Pancreas (tissue), 10 donors: ENCODE results near the gene FEM1A. TPM values are rescaled to one million over a fixed set of nuclear protein-coding genes. Genes with fewer than 3 reads are reported as not detected.
A peak's percentile ranks its signal among the peaks of the same experiment; 100 is the strongest.
"Not testable (repeated sequence)": the region's sequence is repeated elsewhere in the genome, so short reads cannot be mapped to it uniquely, and the experiment has no call there.

Source experiments
- ATAC-seq, 4 donors: fragments of 200-7000 bp; cut with Tn5 transposase; one replicate each; pipeline versions ENCODE4 v1.8.0 to v1.9.1; 2020; ENCODE audit warnings: mild to moderate bottlenecking in 4 of 4, moderate library complexity in 4 of 4
- DNase-seq, 6 donors: peaks; one replicate each; pipeline ENCODE4 v3.0.0-alpha.2; 2020
- FAIRE-seq: peaks from 2 replicates; lab custom pipeline; 2012; peaks lifted over from hg19 to GRCh38; lab: Jason Lieb, UNC
- H3K27ac ChIP-seq, 4 donors: fragments of 200-600 bp; sonication (generic); 1 replicate in 3 of 4; 2 replicates in 1 of 4; pipeline versions ENCODE4 v1.5.0 to v1.8.0; 2020
- H3K27me3 ChIP-seq, 4 donors: fragments of 200-600 bp; one replicate each; pipeline ENCODE4 v1.8.0; 2021
- H3K36me3 ChIP-seq, 3 donors: fragments of 200-600 bp; sonication (generic) in 1 of 3; one replicate each; pipeline versions ENCODE4 v1.5.0 to v1.8.0; 2020 to 2021
- H3K4me1 ChIP-seq, 3 donors: fragments of 200-600 bp; one replicate each; pipeline ENCODE4 v1.8.0; 2021
- H3K4me3 ChIP-seq, 4 donors: fragments of 200-600 bp; sonication (generic) in 2 of 4; one replicate each; pipeline versions ENCODE4 v1.5.0 to v1.8.0; 2020 to 2021
- H3K9me3 ChIP-seq, 4 donors: fragments of 200-600 bp; one replicate each; pipeline ENCODE4 v1.8.0; 2021
- CTCF ChIP-seq, 4 donors: fragments of 200-600 bp; sonication (generic) in 3 of 4; IDR thresholded peaks; one replicate each; pipeline versions ENCODE4 v1.5.0 to v1.8.0; 2021; ENCODE audit warnings: antibody characterized with exemption in 4 of 4
- WGBS, 2 donors: extraction: QIAGEN DNeasy Blood & Tissue Kit; methylation state at CpG; one replicate each; pipeline ENCODE4 v1.1.7; 2013; 5-methylcytosine and 5-hydroxymethylcytosine counted together
- intact Hi-C, 3 donors: fragments of 100-400 bp; cut with DNase I; formaldehyde crosslinking; loops; one replicate each; pipeline versions ENCODE4 v1.11.1 to v1.14.2; 2022
- polyA plus RNA-seq, 2 donors: library from polyadenylated mRNA; stranded (reverse); fragments of 200-250 nt; gene quantifications; one replicate each; pipeline ENCODE4 v1.2.3, GENCODE V29; 2013
- total RNA-seq, 6 donors: library from RNA; stranded (reverse); fragmentation: NEBNext Ultra II Directional in 4 of 6; extraction: Animal tissue kit (Norgen Biotek cat#: 25700) in 4 of 6; gene quantifications; one replicate each; pipeline versions ENCODE4 v1.2.1 to v1.2.4, GENCODE V29; 2021 to 2023
- donor health status: healthy with polysubstance abuse.
- donor health status: DM: no; HTN: no; CAD: no; lungs with moderate emphysema.
- donor health status: DM: no; HTN: no; CAD: no.
- donor health status: control.
- donor health status: control.
- donor health status: Bipolar disorder and iron deficiency.
- donor health status: DM: yes; HTN: yes; CAD: no.
- donor health status: DM: no; HTN: no; CAD: no.
- donor health status: DM: no; HTN: no; CAD: no.
- donor health status: DM: yes; HTN: yes; CAD: no.

FEM1A gene
- total RNA-seq (1 to 10 TPM; 5.4 to 9.2 (median 6.5) TPM), polyA plus RNA-seq (1 to 10 TPM; 3.3 to 4.6 TPM)

- ATAC-seq (peak; percentile 95 to 99 (median 97)), DNase-seq (peak; percentile 97 to 100 (median 99)), FAIRE-seq (peak; percentile 98)
- no peaks in the 10 kb centered on the region for H3K27me3 ChIP-seq
- H3K4me1 ChIP-seq: peaks cover 16 to 29% (median 21%) of the 10 kb centered on the region in 3 donors
- intact Hi-C loops: no loop called here
- H3K36me3 ChIP-seq: peaks cover 0 to 15% (median 8%) of the 10 kb centered on the region in 3 donors
- peak; percentile 96 to 99 (median 98) for TF ChIP-seq CTCF (IDR thresholded peaks at IDR 0.05)
- H3K4me3 ChIP-seq: peak within 1 kb of the TSS; percentile 69 to 94 (median 86)
- WGBS, 2 donors: 0 to 1% methylated on average over 60 to 80 of the region's 80 CpGs
- H3K27ac ChIP-seq: peak within 1 kb of the TSS; percentile 80 to 85 (median 82)
- H3K9me3 ChIP-seq: no peaks in the 10 kb centered on the region
Observed at GRCh38 chr19:4791183-4792018, at the start of gene FEM1A. Gene FEM1A, plus strand, starts transcription at chr19:4791734. Its CDS starts 121 bp downstream, at chr19:4791855.

GRCh38 chr19:4742723-4743646 lies 48.5 kb upstream of the FEM1A start:
- TF ChIP-seq CTCF (IDR thresholded peaks at IDR 0.05): no peak
- Histone ChIP-seq H3K4me3 (no peak overlapping the region), H3K4me1 (peaks cover 0 to 4% (median 0%) of the 10 kb centered on the region in 3 donors), H3K36me3 (no peaks in the 10 kb centered on the region), H3K27ac (no peak overlapping the region), H3K9me3 (no peaks in the 10 kb centered on the region), H3K27me3 (no peaks in the 10 kb centered on the region)
- no peak for FAIRE-seq
- WGBS, 2 donors: 33% methylated on average over 12 of the region's 12 CpGs
- DNase-seq: peak in 1 of 6 donors; percentile 47
- ATAC-seq: peak; percentile 13 to 82 (median 64)
- intact Hi-C loops: no loop called here

GRCh38 chr19:4744451-4745174 lies 46.9 kb upstream of the FEM1A start:
- DNase-seq (no peak), FAIRE-seq (no peak), ATAC-seq (peak; percentile 69 to 88 (median 82))
- Histone ChIP-seq H3K36me3 (no peaks in the 10 kb centered on the region), H3K9me3 (no peaks in the 10 kb centered on the region), H3K4me3 (no peak overlapping the region), H3K27me3 (no peaks in the 10 kb centered on the region), H3K27ac (peak overlapping the region in 1 of 4 donors; percentile 7), H3K4me1 (peaks cover 0 to 4% (median 0%) of the 10 kb centered on the region in 3 donors)
- intact Hi-C loops: no loop called here
- TF ChIP-seq CTCF (IDR thresholded peaks at IDR 0.05): no peak
- 16 to 27% methylated on average over 8 of the region's 8 CpGs for WGBS, 2 donors

- intact Hi-C loops, FAIRE-seq, ATAC-seq, DNase-seq, H3K4me3 ChIP-seq, H3K27ac ChIP-seq, H3K27me3 ChIP-seq, H3K4me1 ChIP-seq, H3K9me3 ChIP-seq, H3K36me3 ChIP-seq: not testable (repeated sequence)
- 36 to 44% methylated on average over 10 of the region's 10 CpGs for WGBS, 2 donors
Observed at GRCh38 chr19:4745175-4745574, 46.4 kb upstream of the FEM1A start.
